ENCODE results near the gene GRB14. TPM values are rescaled to one million over a fixed set of nuclear protein-coding genes. Genes with fewer than 3 reads are reported as not detected.

Gene GRB14
- total RNA-seq, 2 experiments from 2014 or later = not detected

GRCh38 chr2:164613321-164613982, 7.8 kb downstream of the GRB14 start:
- H3K9me2 ChIP-seq (ENCODE audit: insufficient read depth, low read length) = no peaks in the 10 kb centered on the region
- ChIA-PET POLR2A (interaction anchor here (0.6 kb wide), 1 partner anchor 973 kb away, joined by 4 read pairs; no protein-coding TSS in a partner anchor), CTCF (ENCODE audit: unreplicated experiment) (no interaction called here)
- H3K9me3 ChIP-seq (ENCODE audit: low read length) = no peaks in the 10 kb centered on the region
- TF ChIP-seq EZH2phosphoT487 (IDR thresholded peaks at IDR 0.05; ENCODE audit: borderline replicate concordance, low read depth, low read length) = no peak
- TF ChIP-seq, protein P1, sequence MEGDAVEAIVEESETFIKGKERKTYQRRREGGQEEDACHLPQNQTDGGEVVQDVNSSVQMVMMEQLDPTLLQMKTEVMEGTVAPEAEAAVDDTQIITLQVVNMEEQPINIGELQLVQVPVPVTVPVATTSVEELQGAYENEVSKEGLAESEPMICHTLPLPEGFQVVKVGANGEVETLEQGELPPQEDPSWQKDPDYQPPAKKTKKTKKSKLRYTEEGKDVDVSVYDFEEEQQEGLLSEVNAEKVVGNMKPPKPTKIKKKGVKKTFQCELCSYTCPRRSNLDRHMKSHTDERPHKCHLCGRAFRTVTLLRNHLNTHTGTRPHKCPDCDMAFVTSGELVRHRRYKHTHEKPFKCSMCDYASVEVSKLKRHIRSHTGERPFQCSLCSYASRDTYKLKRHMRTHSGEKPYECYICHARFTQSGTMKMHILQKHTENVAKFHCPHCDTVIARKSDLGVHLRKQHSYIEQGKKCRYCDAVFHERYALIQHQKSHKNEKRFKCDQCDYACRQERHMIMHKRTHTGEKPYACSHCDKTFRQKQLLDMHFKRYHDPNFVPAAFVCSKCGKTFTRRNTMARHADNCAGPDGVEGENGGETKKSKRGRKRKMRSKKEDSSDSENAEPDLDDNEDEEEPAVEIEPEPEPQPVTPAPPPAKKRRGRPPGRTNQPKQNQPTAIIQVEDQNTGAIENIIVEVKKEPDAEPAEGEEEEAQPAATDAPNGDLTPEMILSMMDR (conservative IDR thresholded peaks at IDR 0.05; ENCODE audit: low read length) = no peak
- H3K36me3 ChIP-seq (ENCODE audit: insufficient read depth, low read length) = no peaks in the 10 kb centered on the region
- H3K4me2 ChIP-seq (ENCODE audit: low read length) = no peak overlapping the region
- no peak for DNase-seq (ENCODE audit: low spot score)
- H3K4me3 ChIP-seq (ENCODE audit: low read depth, low read length, poor library complexity, severe bottlenecking) = no peak overlapping the region
- H4K20me1 ChIP-seq (ENCODE audit: insufficient read depth, low read length) = no peaks in the 10 kb centered on the region
- H2AFZ ChIP-seq (ENCODE audit: low read length) = no peak overlapping the region
- no peaks in the 10 kb centered on the region for H3K4me1 ChIP-seq (ENCODE audit: insufficient read depth, low read length, poor library complexity, severe bottlenecking)
- intact Hi-C loops (cut with micrococcal nuclease; ENCODE audit: unreplicated experiment) = no loop called here
- no peaks in the 10 kb centered on the region for H3K79me2 ChIP-seq (ENCODE audit: insufficient read depth, low read depth, low read length)
- no peak overlapping the region for H3K27ac ChIP-seq (ENCODE audit: low read depth, low read length, poor library complexity, severe bottlenecking)
- BruUV-seq (replicated peaks) = no TSS peak

GRCh38 chr2:164609790-164610189, 11.5 kb downstream of the GRB14 start:
- no peak overlapping the region for H3K27ac ChIP-seq (ENCODE audit: low read depth, low read length, poor library complexity, severe bottlenecking)
- intact Hi-C loops (cut with micrococcal nuclease; ENCODE audit: unreplicated experiment) = no loop called here
- no peak overlapping the region for H3K4me2 ChIP-seq (ENCODE audit: low read length)
- H2AFZ ChIP-seq (ENCODE audit: low read length) = no peak overlapping the region
- H3K36me3 ChIP-seq (ENCODE audit: insufficient read depth, low read length) = no peaks in the 10 kb centered on the region
- H3K4me3 ChIP-seq (ENCODE audit: low read depth, low read length, poor library complexity, severe bottlenecking) = no peak overlapping the region
- TF ChIP-seq EZH2phosphoT487 (IDR thresholded peaks at IDR 0.05; ENCODE audit: borderline replicate concordance, low read depth, low read length) = no peak
- TF ChIP-seq, protein P1 (conservative IDR thresholded peaks at IDR 0.05; ENCODE audit: low read length) = no peak
- H3K9me2 ChIP-seq (ENCODE audit: insufficient read depth, low read length) = no peaks in the 10 kb centered on the region
- no peak for DNase-seq (ENCODE audit: low spot score)
- POLR2A ChIA-PET = interaction anchor here (0.9 kb wide), 1 partner anchor 23 kb away, joined by 4 read pairs; no protein-coding TSS in a partner anchor
- H3K79me2 ChIP-seq (ENCODE audit: insufficient read depth, low read depth, low read length) = no peaks in the 10 kb centered on the region
- no peaks in the 10 kb centered on the region for H3K4me1 ChIP-seq (ENCODE audit: insufficient read depth, low read length, poor library complexity, severe bottlenecking)
- H4K20me1 ChIP-seq (ENCODE audit: insufficient read depth, low read length) = no peaks in the 10 kb centered on the region
- BruUV-seq (replicated peaks) = no TSS peak
- CTCF ChIA-PET (ENCODE audit: unreplicated experiment) = no interaction called here
- H3K9me3 ChIP-seq (ENCODE audit: low read length) = no peaks in the 10 kb centered on the region

- Histone ChIP-seq H4K20me1 (ENCODE audit: insufficient read depth, low read length) (no peaks in the 10 kb centered on the region), H3K9me2 (ENCODE audit: insufficient read depth, low read length) (no peaks in the 10 kb centered on the region), H3K4me2 (ENCODE audit: low read length) (no peak overlapping the region), H3K36me3 (ENCODE audit: insufficient read depth, low read length) (no peaks in the 10 kb centered on the region), H3K79me2 (ENCODE audit: insufficient read depth, low read depth, low read length) (no peaks in the 10 kb centered on the region), H3K9me3 (ENCODE audit: low read length) (no peaks in the 10 kb centered on the region), H3K4me3 (ENCODE audit: low read depth, low read length, poor library complexity, severe bottlenecking) (no peak overlapping the region), H3K4me1 (ENCODE audit: insufficient read depth, low read length, poor library complexity, severe bottlenecking) (no peaks in the 10 kb centered on the region), H2AFZ (ENCODE audit: low read length) (no peak overlapping the region), H3K27ac (ENCODE audit: low read depth, low read length, poor library complexity, severe bottlenecking) (no peak overlapping the region)
- TF ChIP-seq, protein P1 (conservative IDR thresholded peaks at IDR 0.05; ENCODE audit: low read length) = no peak
- ChIA-PET POLR2A (interaction anchor here (0.7 kb wide), 1 partner anchor 728 kb away, joined by 3 read pairs; no protein-coding TSS in a partner anchor), CTCF (ENCODE audit: unreplicated experiment) (no interaction called here)
- DNase-seq (ENCODE audit: low spot score) = no peak
- no TSS peak for BruUV-seq (replicated peaks)
- intact Hi-C loops (cut with micrococcal nuclease; ENCODE audit: unreplicated experiment) = no loop called here
These were observed 14.7 kb downstream of the GRB14 start for GRCh38 chr2:164606557-164606956.
